AG04449 (cell line): ENCODE results near the gene KCNMA1.

Source experiments
- CTCF ChIA-PET: fragments of 350-600 bp; formaldehyde crosslinking; extraction: SDS; loops from one replicate; lab custom pipeline; 2021; ENCODE audit warnings: antibody characterized with exemption; lab: Yijun Ruan, JAX
- POLR2A ChIA-PET: fragments of 400-600, 350-600 bp; formaldehyde crosslinking; extraction: SDS; loops from one replicate; lab custom pipeline; 2020; ENCODE audit warnings: antibody characterized with exemption, inconsistent platforms; lab: Yijun Ruan, JAX
- DNase-seq: peaks from one replicate; pipeline ENCODE4 v3.0.0-alpha.2; 2010; ENCODE audit warnings: low read depth, low spot score
- H3K4me3 ChIP-seq: 2 replicates; pipeline ENCODE4 v1.5.1; 2011; ENCODE audit warnings: low read depth, mild to moderate bottlenecking, control low read depth, low read length
- TF ChIP-seq, protein P1 (sequence below): IDR thresholded peaks from one replicate; pipeline ENCODE4 v1.5.1; 2011; ENCODE audit warnings: mild to moderate bottlenecking, moderate library complexity, low read length, control low read depth, inconsistent platforms; ENCODE audit not compliant: insufficient read depth; ENCODE audit errors: missing control alignments

The KCNMA1 gene

DNA sequence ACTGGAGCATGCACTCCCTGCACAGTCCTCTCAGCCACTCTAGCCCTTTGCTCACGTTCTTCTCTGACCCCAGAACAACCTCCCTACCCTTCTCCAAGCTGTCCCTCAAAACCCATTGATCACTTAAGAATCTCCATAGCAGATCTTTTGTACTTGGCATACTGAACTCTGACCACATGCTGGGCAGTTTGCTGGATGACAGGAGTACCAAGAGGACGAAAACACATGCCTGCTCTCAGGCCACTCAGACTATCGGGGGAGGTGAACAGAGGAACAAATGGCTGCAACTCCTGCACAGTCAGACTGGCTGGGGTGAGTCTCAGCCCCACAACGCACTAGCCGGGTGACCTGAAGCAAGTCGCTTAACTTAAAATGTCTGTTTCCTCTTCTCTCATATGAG, 52.7 kb downstream of the KCNMA1 start:
- TF ChIP-seq, protein P1, sequence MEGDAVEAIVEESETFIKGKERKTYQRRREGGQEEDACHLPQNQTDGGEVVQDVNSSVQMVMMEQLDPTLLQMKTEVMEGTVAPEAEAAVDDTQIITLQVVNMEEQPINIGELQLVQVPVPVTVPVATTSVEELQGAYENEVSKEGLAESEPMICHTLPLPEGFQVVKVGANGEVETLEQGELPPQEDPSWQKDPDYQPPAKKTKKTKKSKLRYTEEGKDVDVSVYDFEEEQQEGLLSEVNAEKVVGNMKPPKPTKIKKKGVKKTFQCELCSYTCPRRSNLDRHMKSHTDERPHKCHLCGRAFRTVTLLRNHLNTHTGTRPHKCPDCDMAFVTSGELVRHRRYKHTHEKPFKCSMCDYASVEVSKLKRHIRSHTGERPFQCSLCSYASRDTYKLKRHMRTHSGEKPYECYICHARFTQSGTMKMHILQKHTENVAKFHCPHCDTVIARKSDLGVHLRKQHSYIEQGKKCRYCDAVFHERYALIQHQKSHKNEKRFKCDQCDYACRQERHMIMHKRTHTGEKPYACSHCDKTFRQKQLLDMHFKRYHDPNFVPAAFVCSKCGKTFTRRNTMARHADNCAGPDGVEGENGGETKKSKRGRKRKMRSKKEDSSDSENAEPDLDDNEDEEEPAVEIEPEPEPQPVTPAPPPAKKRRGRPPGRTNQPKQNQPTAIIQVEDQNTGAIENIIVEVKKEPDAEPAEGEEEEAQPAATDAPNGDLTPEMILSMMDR, result no peak
- no peak overlapping the region for H3K4me3 ChIP-seq
- POLR2A ChIA-PET, result no interaction called here
- no peak for DNase-seq
- CTCF ChIA-PET, result interaction anchor here (1.5 to 2.3 kb wide), 2 partner anchors 9 to 56 kb away, joined by 4 to 6 read pairs; no protein-coding TSS in a partner anchor

GRCh38 chr10:77583527-77583926, 54.1 kb downstream of the KCNMA1 start:
- ChIA-PET POLR2A (no interaction called here), CTCF (interaction anchor here (1.5 to 2.7 kb wide), 3 partner anchors 58 to 418 kb away, joined by 5 to 8 read pairs (median 6); no protein-coding TSS in a partner anchor)
- DNase-seq, result no peak
- H3K4me3 ChIP-seq, result no peak overlapping the region
- TF ChIP-seq, protein P1, result no peak

DNA sequence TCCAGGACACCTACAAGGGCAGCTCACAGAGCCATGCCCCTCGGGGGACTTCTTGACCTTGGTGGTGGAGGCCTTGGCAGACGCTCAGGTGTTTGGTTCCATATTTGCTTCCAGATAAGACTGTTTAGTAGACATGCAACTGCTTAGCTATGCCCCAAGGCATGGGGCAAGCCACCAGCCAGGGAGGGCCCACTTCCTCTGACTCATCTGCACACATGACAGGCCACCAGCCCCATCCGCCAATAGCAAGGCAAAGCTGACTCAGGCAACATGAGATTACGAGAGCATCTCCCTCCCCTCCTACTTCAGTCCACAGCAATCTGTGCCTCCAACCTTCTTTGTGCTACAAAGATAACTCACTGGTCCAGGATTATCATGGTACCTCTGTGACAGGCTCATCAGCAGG, 54.9 kb downstream of the KCNMA1 start:
- no peak for DNase-seq
- no peak overlapping the region for H3K4me3 ChIP-seq
- CTCF ChIA-PET, result interaction anchor here (1.5 to 2.7 kb wide), 4 partner anchors 12 to 417 kb away, joined by 3 to 8 read pairs (median 6); no protein-coding TSS in a partner anchor
- POLR2A ChIA-PET, result no interaction called here
- TF ChIP-seq, protein P1, result no peak

GRCh38 chr10:77581738-77582137, 55.9 kb downstream of the KCNMA1 start:
- ChIA-PET CTCF (interaction anchor here (1.5 to 2.7 kb wide), 2 partner anchors 11 to 408 kb away, joined by 3 to 8 read pairs; no protein-coding TSS in a partner anchor), POLR2A (no interaction called here)
- TF ChIP-seq, protein P1, result no peak
- no peak for DNase-seq
- H3K4me3 ChIP-seq, result no peak overlapping the region

DNA sequence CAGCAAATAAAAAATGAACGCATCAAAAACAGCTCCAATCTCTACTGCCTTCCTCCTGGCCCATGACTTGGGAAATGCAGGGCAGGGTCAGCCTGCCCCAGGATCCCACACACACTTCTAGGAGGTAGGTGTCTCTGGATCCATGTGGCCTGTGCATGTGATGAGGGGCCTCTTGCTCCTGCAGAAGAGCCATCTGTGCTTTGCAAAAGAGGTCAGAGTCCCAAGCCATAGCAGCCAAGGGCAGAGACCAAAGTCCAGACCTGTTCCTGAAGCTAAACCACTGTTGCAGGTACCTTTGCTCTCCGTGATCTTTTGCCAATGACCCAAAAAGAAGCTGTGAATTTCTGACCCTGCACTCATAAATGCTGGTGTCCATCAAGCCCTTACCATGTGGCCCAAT, 57.1 kb downstream of the KCNMA1 start:
- ChIA-PET CTCF (no interaction called here), POLR2A (no interaction called here)
- TF ChIP-seq, protein P1, result no peak
- DNase-seq, result no peak
- H3K4me3 ChIP-seq, result no peak overlapping the region

- CTCF ChIA-PET, result interaction anchor here (0.9 to 1.5 kb wide), 3 partner anchors 16 to 48 kb away, joined by 3 read pairs; no protein-coding TSS in a partner anchor
Observed at GRCh38 chr10:77578583-77579227, 58.9 kb downstream of the KCNMA1 start.

More at GRCh38 chr10:77578583-77579227, 58.9 kb downstream of the KCNMA1 start:
- DNase-seq, result no peak
- POLR2A ChIA-PET, result no interaction called here
- TF ChIP-seq, protein P1, result no peak
- no peak overlapping the region for H3K4me3 ChIP-seq
